Kidney (tissue), 14 donors: ENCODE measurements around the gene TRAFD1. TPM values are rescaled to one million over a fixed set of nuclear protein-coding genes. Genes with fewer than 3 reads are reported as not detected.

Source experiments
- DNase-seq, 5 donors: peaks; one replicate each; pipeline ENCODE4 v3.0.0-alpha.2; 2013 to 2020
- FAIRE-seq: peaks from 2 replicates; lab custom pipeline; 2012; peaks lifted over from hg19 to GRCh38; lab: Jason Lieb, UNC
- H3K27ac ChIP-seq, 2 donors: one replicate each; pipeline ENCODE4 v1.7.0; 2013; ENCODE audit warnings: low read depth in 2 of 2, low read length in 2 of 2, inconsistent platforms in 1 of 2
- H3K27me3 ChIP-seq: one replicate; pipeline ENCODE4 v1.7.1; 2013; ENCODE audit warnings: low read length, inconsistent platforms; ENCODE audit not compliant: control insufficient read depth, insufficient read depth
- H3K36me3 ChIP-seq, 3 donors: one replicate each; pipeline versions ENCODE4 v1.7.0 to v1.7.1; 2013; ENCODE audit warnings: low read length in 3 of 3, control low read depth in 1 of 3, inconsistent platforms in 1 of 3; ENCODE audit not compliant: insufficient read depth in 3 of 3, control insufficient read depth in 2 of 3
- H3K4me1 ChIP-seq, 3 donors: one replicate each; pipeline versions ENCODE4 v1.7.0 to v1.7.1; 2013; ENCODE audit warnings: low read length in 3 of 3, inconsistent platforms in 1 of 3, low read depth in 1 of 3; ENCODE audit not compliant: control insufficient read depth in 2 of 3, insufficient read depth in 2 of 3
- H3K4me3 ChIP-seq, 3 donors: one replicate each; pipeline versions ENCODE4 v1.7.0 to v1.8.1; 2013; ENCODE audit warnings: low read length in 3 of 3, control low read depth in 1 of 3, inconsistent platforms in 1 of 3
- H3K9ac ChIP-seq, 3 donors: one replicate each; pipeline versions ENCODE4 v1.7.0 to v1.7.1; 2013; ENCODE audit warnings: low read length in 3 of 3, control low read depth in 1 of 3, inconsistent platforms in 1 of 3
- H3K9me3 ChIP-seq, 3 donors: one replicate each; pipeline versions ENCODE4 v1.7.0 to v1.7.1; 2013; ENCODE audit warnings: low read length in 3 of 3, control low read depth in 1 of 3, inconsistent platforms in 1 of 3; ENCODE audit not compliant: control insufficient read depth in 2 of 3, insufficient read depth in 1 of 3
- CTCF ChIP-seq: IDR thresholded peaks from 3 replicates; pipeline ENCODE4 v1.5.1; 2012; ENCODE audit warnings: mild to moderate bottlenecking, moderate library complexity, borderline replicate concordance; ENCODE audit not compliant: insufficient read depth; ENCODE audit errors: extremely low read depth
- intact Hi-C: fragments of 100-400 bp; cut with DNase I; formaldehyde crosslinking; loops from one replicate; pipeline ENCODE4 v1.11.1; 2022
- polyA plus RNA-seq: library from polyadenylated mRNA; stranded (reverse); fragments of 350-450 nt; fragmentation: Illumina TruSeq; extraction: RNeasy Lipid Tissue Mini Kit (QIAGEN cat#74804); gene quantifications from one replicate; pipeline ENCODE4 v1.2.3, GENCODE V29; 2014; ENCODE audit warnings: low read depth, low replicate concordance; ENCODE audit not compliant: insufficient read depth
- total RNA-seq: library from RNA; stranded (reverse); fragmentation: NEBNext Ultra II Directional; extraction: Animal tissue kit (Norgen Biotek cat#: 25700); gene quantifications from one replicate; pipeline ENCODE4 v1.2.1, GENCODE V29; 2021
- donor health status: control.
- donor health status: control.
- donor health status: control.
- donor health status: control.
- donor health status: control.
- donor health status: DM: yes; HTN: yes; CAD: no.
- donor health status: Normal renal cell carcinoma (clear cell type).

The TRAFD1 gene
- total and polyA plus RNA-seq, 2 donors from 2014 or later: 16.4 to 27.1 TPM

- Histone ChIP-seq H3K4me3 (no peak overlapping the region), H3K9me3 (no peaks in the 10 kb centered on the region), H3K27me3 (no peaks in the 10 kb centered on the region), H3K9ac (no peak overlapping the region), H3K36me3 (peaks cover 0 to 18% (median 9%) of the 10 kb centered on the region in 3 donors), H3K27ac (no peak overlapping the region), H3K4me1 (no peaks in the 10 kb centered on the region)
- no peak for FAIRE-seq
- DNase-seq: peak in 1 of 5 donors; percentile 3
- intact Hi-C loops: no loop called here
- TF ChIP-seq CTCF: no peak
These were observed 37.5 kb upstream of the TRAFD1 start for GRCh38 chr12:112087851-112088250.

- no peaks in the 10 kb centered on the region for H3K27me3 ChIP-seq
- no peak overlapping the region for H3K27ac ChIP-seq
- no peaks in the 10 kb centered on the region for H3K4me1 ChIP-seq
- DNase-seq: no peak
- H3K9ac ChIP-seq: no peak overlapping the region
- no peak overlapping the region for H3K4me3 ChIP-seq
- FAIRE-seq: no peak
- TF ChIP-seq CTCF: no peak
- no peaks in the 10 kb centered on the region for H3K9me3 ChIP-seq
- H3K36me3 ChIP-seq: peaks cover 0 to 18% (median 11%) of the 10 kb centered on the region in 3 donors
- intact Hi-C loops: no loop called here
These were observed 33.8 kb upstream of the TRAFD1 start for GRCh38 chr12:112091563-112091962.

GRCh38 chr12:112096070-112096469 is 29.3 kb upstream of the TRAFD1 start:
- DNase-seq (no peak), FAIRE-seq (no peak)
- Histone ChIP-seq H3K4me3 (no peak overlapping the region), H3K9me3 (no peaks in the 10 kb centered on the region), H3K27me3 (no peaks in the 10 kb centered on the region), H3K36me3 (peaks cover 0 to 16% (median 7%) of the 10 kb centered on the region in 3 donors), H3K9ac (no peak overlapping the region), H3K27ac (no peak overlapping the region), H3K4me1 (no peaks in the 10 kb centered on the region)
- intact Hi-C loops: no loop called here
- TF ChIP-seq CTCF: no peak

- no peak for DNase-seq
- H3K9ac ChIP-seq: no peak overlapping the region
- no peaks in the 10 kb centered on the region for H3K4me1 ChIP-seq
- no peak overlapping the region for H3K27ac ChIP-seq
- no peak overlapping the region for H3K4me3 ChIP-seq
- TF ChIP-seq CTCF: no peak
- intact Hi-C loops: no loop called here
- H3K36me3 ChIP-seq: peaks cover 0 to 13% (median 8%) of the 10 kb centered on the region in 3 donors
- FAIRE-seq: no peak
- H3K9me3 ChIP-seq: no peaks in the 10 kb centered on the region
- no peaks in the 10 kb centered on the region for H3K27me3 ChIP-seq
These were observed 28.7 kb upstream of the TRAFD1 start for GRCh38 chr12:112096667-112097066.
